HG03097 (cell line): ENCODE data around the gene SFMBT2.

ENCODE experiments used
- ATAC-seq: cut with Tn5 transposase; IDR thresholded peaks from one replicate; pipeline ENCODE4 v1.9.1; 2021; ENCODE audit not compliant: unreplicated experiment, low FRiP score

The SFMBT2 gene

GRCh38 chr10:7372504-7372903, 38.3 kb downstream of the SFMBT2 start:
- ATAC-seq, result no peak

- ATAC-seq, result no peak
These were observed 40.3 kb downstream of the SFMBT2 start for GRCh38 chr10:7370511-7370910.

- ATAC-seq, result no peak
These were observed 45.6 kb downstream of the SFMBT2 start for GRCh38 chr10:7365027-7365745.

GRCh38 chr10:7364474-7364873, 46.4 kb downstream of the SFMBT2 start:
- ATAC-seq, result no peak

GRCh38 chr10:7363700-7364099, 47.1 kb downstream of the SFMBT2 start:
- no peak for ATAC-seq

GRCh38 chr10:7362471-7362870, 48.4 kb downstream of the SFMBT2 start:
- ATAC-seq, result no peak

GRCh38 chr10:7361316-7361715, 49.5 kb downstream of the SFMBT2 start:
- no peak for ATAC-seq

GRCh38 chr10:7359954-7360353, 50.9 kb downstream of the SFMBT2 start:
- ATAC-seq, result no peak

- no peak for ATAC-seq
These were observed 51.5 kb downstream of the SFMBT2 start for GRCh38 chr10:7359356-7359755.

- no peak for ATAC-seq
These were observed 53.6 kb downstream of the SFMBT2 start for GRCh38 chr10:7357193-7357592.

- ATAC-seq, result no peak
These were observed 56.3 kb downstream of the SFMBT2 start for GRCh38 chr10:7354330-7355047.

GRCh38 chr10:7351894-7352293, 58.9 kb downstream of the SFMBT2 start:
- ATAC-seq, result no peak

- no peak for ATAC-seq
These were observed 60.2 kb downstream of the SFMBT2 start for GRCh38 chr10:7350541-7351195.

- no peak for ATAC-seq
These were observed 65.1 kb downstream of the SFMBT2 start for GRCh38 chr10:7345717-7346116.

- ATAC-seq, result no peak
These were observed 67.8 kb downstream of the SFMBT2 start for GRCh38 chr10:7343040-7343439.

- ATAC-seq, result no peak
These were observed 70.5 kb downstream of the SFMBT2 start for GRCh38 chr10:7340179-7340874.

GRCh38 chr10:7339510-7339909, 71.3 kb downstream of the SFMBT2 start:
- ATAC-seq, result no peak

GRCh38 chr10:7338469-7338868, 72.4 kb downstream of the SFMBT2 start:
- ATAC-seq, result no peak

GRCh38 chr10:7337431-7338171, 73.2 kb downstream of the SFMBT2 start:
- peak; percentile 45 for ATAC-seq

- no peak for ATAC-seq
These were observed 74.9 kb downstream of the SFMBT2 start for GRCh38 chr10:7335977-7336376.

GRCh38 chr10:7334642-7334964, 76.2 kb downstream of the SFMBT2 start:
- ATAC-seq, result no peak
